Fibroblast of mammary gland (primary cell): Measurements from ENCODE around the gene RBP2.
A peak's percentile ranks its signal among the peaks of the same experiment; 100 is the strongest.

ENCODE experiments used
- DNase-seq: peaks from one replicate; pipeline ENCODE4 v3.0.0-alpha.2; 2010; ENCODE audit warnings: low read depth
- H3K4me3 ChIP-seq: 2 replicates; pipeline ENCODE4 v1.5.1; 2011; ENCODE audit warnings: low read depth, mild to moderate bottlenecking, low read length, moderate library complexity; ENCODE audit not compliant: control insufficient read depth
- CTCF ChIP-seq: conservative IDR thresholded peaks from 2 replicates; pipeline ENCODE4 v1.5.1; 2011; ENCODE audit warnings: low read depth, low read length, inconsistent platforms; ENCODE audit not compliant: control insufficient read depth, insufficient read depth

RBP2 gene

GRCh38 chr3:139440639-139441556 is 35.4 kb downstream of the RBP2 start:
- no peak for TF ChIP-seq CTCF
- no peak for DNase-seq
- H3K4me3 ChIP-seq = no peak overlapping the region

- no peak for DNase-seq
- H3K4me3 ChIP-seq = no peak overlapping the region
- no peak for TF ChIP-seq CTCF
Observed at GRCh38 chr3:139439278-139439677, 37.0 kb downstream of the RBP2 start.

GRCh38 chr3:139434764-139435307 is 41.5 kb downstream of the RBP2 start:
- no peak for TF ChIP-seq CTCF
- H3K4me3 ChIP-seq = no peak overlapping the region
- peak; percentile 64 for DNase-seq

- DNase-seq = no peak
- no peak for TF ChIP-seq CTCF
Observed at GRCh38 chr3:139434228-139434627, 42.1 kb downstream of the RBP2 start.

GRCh38 chr3:139433089-139433488 is 43.2 kb downstream of the RBP2 start:
- H3K4me3 ChIP-seq = no peak overlapping the region
- no peak for TF ChIP-seq CTCF
- DNase-seq = no peak

More at GRCh38 chr3:139434228-139434627, 42.1 kb downstream of the RBP2 start:
- H3K4me3 ChIP-seq = no peak overlapping the region

- H3K4me3 ChIP-seq = no peak overlapping the region
- DNase-seq = no peak
- TF ChIP-seq CTCF = no peak
Observed at GRCh38 chr3:139430493-139430892, 45.8 kb downstream of the RBP2 start.
